Peyer's patch (tissue), 4 donors: ENCODE results near the gene UBAC2.

ENCODE experiments used
- CTCF ChIP-seq, 6 experiments: fragments of 450-650 bp in 4 of 6; fragments of 200-600 bp in 2 of 6; sonication (generic) in 1 of 6; IDR thresholded peaks; one replicate each; pipeline ENCODE4 v1.5.1; 2017 to 2019; ENCODE audit warnings: antibody characterized with exemption in 6 of 6, mild to moderate bottlenecking in 3 of 6, moderate library complexity in 1 of 6
- POLR2A ChIP-seq, 2 donors: fragments of 450-650 bp; IDR thresholded peaks; one replicate each; pipeline ENCODE4 v1.5.1; 2017; ENCODE audit warnings: antibody characterized with exemption in 2 of 2, mild to moderate bottlenecking in 2 of 2, moderate library complexity in 2 of 2

GRCh38 chr13:99221567-99222239 is 21.0 kb downstream of the UBAC2 start:
- TF ChIP-seq CTCF (IDR thresholded peaks at IDR 0.05) (no peak), POLR2A (IDR thresholded peaks at IDR 0.05) (no peak)
